Spinal cord (tissue), 10 donors: ENCODE measurements around the gene PDAP1. TPM values are rescaled to one million over a fixed set of nuclear protein-coding genes. Genes with fewer than 3 reads are reported as not detected.
"Not testable (repeated sequence)": the region's sequence is repeated elsewhere in the genome, so short reads cannot be mapped to it uniquely, and the experiment has no call there.

ENCODE experiments used
- DNase-seq, 6 donors: peaks; one replicate each; pipeline versions ENCODE4 v3.0.0 to v3.0.0-alpha.2; 2013 to 2015; ENCODE audit warnings: low spot score in 6 of 6, low read depth in 4 of 6
- H3K27ac ChIP-seq: one replicate; pipeline ENCODE4 v1.5.1; 2013; ENCODE audit warnings: low read depth, low read length, control low read depth
- H3K27me3 ChIP-seq: one replicate; pipeline ENCODE4 v1.6.1; 2013; ENCODE audit warnings: low read length; ENCODE audit not compliant: control insufficient read depth, insufficient read depth
- H3K36me3 ChIP-seq: one replicate; pipeline ENCODE4 v1.6.1; 2013; ENCODE audit warnings: low read length; ENCODE audit not compliant: control insufficient read depth, insufficient read depth
- H3K4me1 ChIP-seq: one replicate; pipeline ENCODE4 v1.6.1; 2013; ENCODE audit warnings: low read length; ENCODE audit not compliant: control insufficient read depth, insufficient read depth
- H3K4me3 ChIP-seq: one replicate; pipeline ENCODE4 v1.5.1; 2013; ENCODE audit warnings: low read depth, low read length, control low read depth
- H3K9me3 ChIP-seq: one replicate; pipeline ENCODE4 v1.6.1; 2013; ENCODE audit warnings: low read length; ENCODE audit not compliant: control insufficient read depth, insufficient read depth
- WGBS: methylation state at CpG from one replicate; pipeline ENCODE4 v1.1.5; 2013; ENCODE audit warnings: missing lambda C conversion rate; ENCODE audit not compliant: insufficient coverage; 5-methylcytosine and 5-hydroxymethylcytosine counted together
- polyA plus RNA-seq, 2 donors: library from polyadenylated mRNA; unstranded; fragments of 120-200 nt; gene quantifications; one replicate each; pipeline ENCODE4 v1.2.1, GENCODE V29; 2013; ENCODE audit not compliant: insufficient read length in 2 of 2
- total RNA-seq, 2 donors: library from RNA; depleted of rRNA in 1 of 2; stranded (reverse); fragments of 120-200 nt in 1 of 2; fragments of >200 nt in 1 of 2; gene quantifications; one replicate each; pipeline versions ENCODE4 v1.2.3 to v1.2.4, GENCODE V29; 2013 to 2014
- donor health status: healthy.

The PDAP1 gene
- total and polyA plus RNA-seq, 4 donors = 19.3 to 213 (median 138) TPM

DNA sequence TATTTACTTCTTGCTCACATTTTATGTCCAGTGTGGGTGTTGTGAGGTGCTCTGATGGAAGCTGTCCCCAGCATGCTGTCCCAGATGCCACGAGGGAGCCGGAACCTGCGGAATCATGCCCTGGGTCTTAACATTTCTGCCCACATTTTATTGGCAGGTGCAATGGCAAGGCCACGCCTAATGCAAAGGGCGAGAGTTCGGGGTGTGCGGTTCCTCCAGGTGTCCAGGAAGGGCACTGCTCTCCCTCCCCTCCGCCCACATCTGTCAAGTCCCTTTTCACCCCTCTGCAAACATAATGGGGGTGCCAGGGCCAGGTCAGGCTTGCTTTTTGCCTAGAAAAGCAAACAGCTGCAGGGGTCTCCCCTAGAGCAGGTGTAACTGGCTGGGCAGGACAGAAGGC, 16.4 kb downstream of the PDAP1 start:
- Histone ChIP-seq H3K36me3 (peaks cover 50% of the 10 kb centered on the region), H3K27me3 (no peaks in the 10 kb centered on the region), H3K4me3 (peak overlapping the region; percentile 60), H3K27ac (no peak overlapping the region), H3K9me3 (no peaks in the 10 kb centered on the region), H3K4me1 (peaks cover 27% of the 10 kb centered on the region)
- DNase-seq = no peak
- WGBS = 82% methylated on average over 8 of the region's 8 CpGs

DNA sequence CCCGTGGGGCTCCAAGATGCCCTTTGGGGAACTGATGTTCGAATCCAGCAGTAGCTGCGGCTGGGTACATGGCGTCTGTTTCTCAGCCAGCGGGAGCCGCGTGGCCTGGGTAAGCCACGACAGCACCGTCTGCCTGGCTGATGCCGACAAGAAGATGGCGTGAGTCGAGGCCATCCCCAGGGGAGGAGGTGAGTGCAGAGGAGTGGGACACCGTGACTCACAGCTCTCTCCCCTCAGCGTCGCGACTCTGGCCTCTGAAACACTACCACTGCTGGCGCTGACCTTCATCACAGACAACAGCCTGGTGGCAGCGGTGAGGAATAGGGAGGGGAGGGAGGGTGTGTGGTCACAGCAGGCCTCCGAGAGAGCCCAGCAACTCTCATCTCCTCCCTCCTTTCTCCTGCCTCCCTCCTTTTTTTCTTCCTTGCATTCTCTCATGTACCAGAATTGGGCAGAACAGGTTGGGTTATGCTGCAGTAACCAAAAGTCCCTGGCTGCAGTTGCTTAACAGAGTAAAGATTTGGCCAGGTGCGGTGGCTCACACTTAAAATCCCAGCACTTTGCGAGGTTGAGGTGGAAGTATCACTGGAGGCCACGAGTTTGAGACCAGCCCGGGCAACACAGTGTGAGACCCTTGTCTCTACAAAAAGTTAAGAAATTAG, 17.3 kb downstream of the PDAP1 start:
- no peak overlapping the region for H3K27ac ChIP-seq
- DNase-seq = no peak
- no peaks in the 10 kb centered on the region for H3K27me3 ChIP-seq
- no peaks in the 10 kb centered on the region for H3K9me3 ChIP-seq
- WGBS = 95% methylated on average over 12 of the region's 23 CpGs
- H3K4me3 ChIP-seq = no peak overlapping the region
- peaks cover 25% of the 10 kb centered on the region for H3K4me1 ChIP-seq
- peaks cover 48% of the 10 kb centered on the region for H3K36me3 ChIP-seq

DNA sequence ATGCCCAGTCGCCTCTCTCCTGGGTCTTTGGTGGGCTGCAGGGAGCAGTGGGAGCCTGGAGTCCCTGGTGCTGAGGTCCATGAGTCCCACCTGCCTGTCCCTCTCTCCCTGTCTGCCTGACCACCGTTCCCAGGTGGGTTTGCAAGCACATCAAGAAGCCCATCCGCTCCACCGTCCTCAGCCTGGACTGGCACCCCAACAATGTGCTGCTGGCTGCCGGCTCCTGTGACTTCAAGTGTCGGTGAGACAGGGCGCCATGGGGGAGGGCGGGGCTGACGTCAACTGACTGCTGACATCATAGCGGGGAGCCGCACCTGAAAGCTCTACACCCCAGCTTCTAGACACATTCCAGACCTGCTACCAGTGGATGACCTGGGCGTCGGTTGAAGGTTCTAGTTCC, 18.6 kb downstream of the PDAP1 start:
- 94% methylated on average over 13 of the region's 13 CpGs for WGBS
- Histone ChIP-seq H3K27ac (no peak overlapping the region), H3K4me3 (no peak overlapping the region), H3K4me1 (peaks cover 25% of the 10 kb centered on the region), H3K27me3 (no peaks in the 10 kb centered on the region), H3K9me3 (no peaks in the 10 kb centered on the region), H3K36me3 (peaks cover 39% of the 10 kb centered on the region)
- DNase-seq = no peak

DNA sequence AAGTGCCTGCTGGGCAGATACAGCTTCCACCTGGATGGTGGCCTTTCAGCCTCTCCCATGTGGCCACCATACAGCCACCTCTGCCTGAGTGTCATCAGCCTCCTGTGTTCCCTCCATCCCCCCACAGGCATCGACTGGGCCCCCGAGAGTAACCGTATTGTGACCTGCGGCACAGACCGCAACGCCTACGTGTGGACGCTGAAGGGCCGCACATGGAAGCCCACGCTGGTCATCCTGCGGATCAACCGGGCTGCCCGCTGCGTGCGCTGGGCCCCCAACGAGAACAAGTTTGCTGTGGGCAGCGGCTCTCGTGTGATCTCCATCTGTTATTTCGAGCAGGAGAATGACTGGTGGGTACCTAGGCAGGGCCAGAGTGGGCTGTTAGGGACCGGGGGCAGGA, 20.5 kb downstream of the PDAP1 start:
- peaks cover 11% of the 10 kb centered on the region for H3K4me1 ChIP-seq
- no peaks in the 10 kb centered on the region for H3K27me3 ChIP-seq
- no peaks in the 10 kb centered on the region for H3K9me3 ChIP-seq
- whole genome bisulfite sequencing = 96% methylated on average over 20 of the region's 20 CpGs
- H3K36me3 ChIP-seq = peaks cover 34% of the 10 kb centered on the region
- H3K27ac ChIP-seq = no peak overlapping the region
- DNase-seq = no peak
- no peak overlapping the region for H3K4me3 ChIP-seq

DNA sequence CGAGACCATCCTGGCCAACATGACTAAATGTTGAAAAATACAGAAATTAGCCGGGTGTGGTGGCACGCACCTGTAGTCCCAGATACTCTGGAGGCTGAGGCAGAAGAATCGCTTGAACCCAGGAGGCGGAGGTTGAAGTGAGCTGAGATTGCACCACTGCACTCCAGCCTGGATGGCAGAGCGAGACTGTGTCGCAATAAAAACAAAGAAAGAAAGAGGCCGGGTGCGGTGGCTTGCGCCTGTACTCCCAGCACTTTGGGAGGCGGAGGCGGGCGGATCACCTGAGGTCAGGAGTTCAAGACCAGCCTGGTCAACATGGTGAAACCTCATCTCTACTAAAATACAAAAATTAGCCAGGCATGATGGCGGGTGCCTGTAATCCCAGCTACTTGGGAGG, 21.2 kb downstream of the PDAP1 start:
- not testable (repeated sequence) for H3K27me3 ChIP-seq, H3K4me1 ChIP-seq, DNase-seq, H3K4me3 ChIP-seq, H3K9me3 ChIP-seq, H3K27ac ChIP-seq
- H3K36me3 ChIP-seq = peaks cover 34% of the 10 kb centered on the region
- 100% methylated on average over 8 of the region's 14 CpGs for WGBS

DNA sequence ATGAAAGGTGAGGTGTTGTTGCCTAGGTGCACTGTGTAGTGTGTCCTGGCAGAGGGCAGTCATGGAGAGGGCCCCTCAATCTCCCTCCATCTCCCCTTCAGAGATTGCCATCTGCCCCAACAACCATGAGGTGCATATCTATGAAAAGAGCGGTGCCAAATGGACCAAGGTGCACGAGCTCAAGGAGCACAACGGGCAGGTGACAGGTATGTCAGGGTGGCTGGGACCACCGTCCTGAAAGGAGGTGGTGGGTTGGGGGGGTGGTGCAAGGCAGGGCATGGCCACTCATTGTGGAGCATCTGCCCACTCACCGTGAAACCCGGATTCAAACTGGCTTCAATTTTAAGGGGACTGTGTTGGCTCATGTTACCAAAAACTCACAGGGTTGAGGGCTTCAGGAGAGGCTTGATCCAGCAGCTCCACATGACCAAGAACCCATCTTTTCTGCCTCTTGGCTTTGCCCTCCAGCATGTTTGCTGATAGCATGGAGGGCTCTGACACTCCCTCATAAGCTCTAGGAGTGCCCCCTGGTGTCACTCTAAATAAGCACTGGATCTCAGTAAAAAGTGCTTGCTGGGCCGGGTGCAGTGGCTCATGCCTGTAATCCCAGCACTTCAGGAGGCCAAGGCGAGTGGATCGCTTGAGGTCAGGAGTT, 21.7 kb downstream of the PDAP1 start:
- Histone ChIP-seq H3K4me3 (no peak overlapping the region), H3K4me1 (no peaks in the 10 kb centered on the region), H3K27ac (no peak overlapping the region), H3K9me3 (no peaks in the 10 kb centered on the region), H3K27me3 (no peaks in the 10 kb centered on the region), H3K36me3 (peaks cover 34% of the 10 kb centered on the region)
- 90% methylated on average over 9 of the region's 9 CpGs for WGBS
- no peak for DNase-seq

DNA sequence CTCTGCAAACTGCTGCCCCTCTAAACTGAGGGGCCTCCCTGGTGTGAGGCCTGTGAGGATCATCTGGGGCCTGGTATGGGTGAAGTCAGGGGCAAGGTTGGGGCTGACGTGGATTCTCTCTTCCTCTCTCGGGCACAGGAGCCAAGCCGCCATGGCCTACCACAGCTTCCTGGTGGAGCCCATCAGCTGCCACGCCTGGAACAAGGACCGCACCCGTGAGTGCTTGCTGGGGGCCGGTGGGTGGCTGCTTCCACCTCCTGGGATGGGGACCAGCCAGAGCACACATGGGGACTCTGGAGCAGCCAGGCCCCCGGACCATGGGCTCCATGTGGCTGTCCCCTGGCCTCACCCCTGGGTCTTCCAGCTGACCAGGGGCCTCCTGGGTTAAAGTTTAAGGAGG, 22.8 kb downstream of the PDAP1 start:
- Histone ChIP-seq H3K4me3 (no peak overlapping the region), H3K27ac (no peak overlapping the region), H3K27me3 (no peaks in the 10 kb centered on the region), H3K9me3 (no peaks in the 10 kb centered on the region), H3K36me3 (peaks cover 27% of the 10 kb centered on the region), H3K4me1 (peaks cover 9% of the 10 kb centered on the region)
- no peak for DNase-seq
- 88% methylated on average over 8 of the region's 8 CpGs for WGBS

DNA sequence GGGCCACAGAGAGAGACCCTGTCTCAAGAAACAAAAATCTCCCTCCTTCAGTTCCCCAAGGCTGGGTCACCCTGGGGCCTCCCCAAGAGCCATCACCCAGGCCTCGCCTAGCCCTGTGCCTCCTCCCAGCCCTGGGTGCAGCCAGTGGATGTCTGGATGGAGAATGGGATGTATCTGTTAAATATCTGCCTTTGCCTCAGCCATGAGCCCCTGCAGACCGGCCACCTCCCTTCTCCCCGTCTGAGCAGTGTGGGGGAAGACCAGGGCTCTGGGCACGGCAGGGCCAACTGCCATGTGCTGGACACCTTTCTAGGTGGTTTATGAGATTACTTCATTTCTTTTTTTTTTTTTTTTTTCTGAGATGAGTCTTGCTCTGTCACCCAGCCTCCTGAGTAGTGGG, 23.9 kb downstream of the PDAP1 start:
- DNase-seq = no peak
- H3K36me3 ChIP-seq = peaks cover 20% of the 10 kb centered on the region
- H3K4me3 ChIP-seq = no peak overlapping the region
- no peaks in the 10 kb centered on the region for H3K9me3 ChIP-seq
- 83% methylated on average over 1 of the region's 4 CpGs for WGBS
- H3K4me1 ChIP-seq = peaks cover 19% of the 10 kb centered on the region
- H3K27me3 ChIP-seq = no peaks in the 10 kb centered on the region
- no peak overlapping the region for H3K27ac ChIP-seq

DNA sequence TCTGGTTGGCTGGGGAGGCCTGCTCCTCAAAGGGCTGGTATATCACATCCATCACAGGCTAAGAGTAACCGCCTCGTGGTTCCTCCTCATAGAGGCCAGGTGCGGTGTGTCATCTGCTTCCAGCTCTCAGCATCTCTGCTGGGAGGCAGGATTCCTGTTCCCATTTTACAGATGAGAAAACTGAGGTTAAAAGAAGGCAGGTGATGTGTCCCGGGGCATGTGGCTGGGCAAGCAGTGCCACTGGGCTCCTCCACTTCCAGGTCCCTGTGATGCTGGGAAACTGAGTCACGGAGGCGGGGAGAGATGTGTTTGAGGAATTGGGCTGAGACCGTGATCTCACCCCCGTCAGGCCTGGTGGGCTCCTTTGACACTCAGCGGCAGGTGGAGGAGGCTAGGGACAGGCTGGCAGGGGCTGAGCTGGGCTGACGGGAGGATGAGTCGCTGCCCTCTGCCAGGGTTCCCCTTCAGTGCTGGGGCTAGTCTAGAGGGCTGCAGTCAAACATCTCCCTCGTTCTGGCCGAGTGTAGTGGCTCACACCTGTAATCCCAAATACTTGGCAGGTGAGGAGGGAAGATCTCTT, 24.5 kb downstream of the PDAP1 start:
- DNase-seq = no peak
- no peak overlapping the region for H3K27ac ChIP-seq
- whole genome bisulfite sequencing = 92% methylated on average over 11 of the region's 13 CpGs
- no peak overlapping the region for H3K4me3 ChIP-seq
- peaks cover 19% of the 10 kb centered on the region for H3K36me3 ChIP-seq
- no peaks in the 10 kb centered on the region for H3K27me3 ChIP-seq
- peaks cover 23% of the 10 kb centered on the region for H3K4me1 ChIP-seq
- H3K9me3 ChIP-seq = no peaks in the 10 kb centered on the region

DNA sequence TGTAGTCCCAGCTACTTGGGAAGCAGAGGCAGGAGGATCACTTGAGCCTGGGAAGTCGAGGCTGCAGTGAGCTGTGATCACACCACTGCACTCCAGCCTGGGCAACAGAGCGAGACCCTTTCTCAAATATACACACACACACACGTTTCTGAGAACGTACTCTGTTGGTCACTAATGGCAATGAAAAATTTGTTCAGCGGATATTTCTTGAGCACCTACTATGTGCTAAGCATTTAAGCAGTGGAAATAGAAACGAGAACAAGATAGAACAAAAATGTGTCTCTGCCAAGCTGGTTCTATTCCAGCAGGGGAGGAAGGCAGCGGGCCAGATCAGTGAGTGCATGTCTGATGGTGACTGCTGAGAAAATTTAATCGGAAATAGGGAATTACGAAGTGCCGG, 25.2 kb downstream of the PDAP1 start:
- Histone ChIP-seq H3K27ac (no peak overlapping the region), H3K9me3 (no peaks in the 10 kb centered on the region), H3K27me3 (no peaks in the 10 kb centered on the region), H3K4me1 (peaks cover 23% of the 10 kb centered on the region), H3K4me3 (no peak overlapping the region), H3K36me3 (peaks cover 15% of the 10 kb centered on the region)
- 92% methylated on average over 10 of the region's 10 CpGs for WGBS
- DNase-seq = no peak
